ENCODE measurements around the gene NGEF. TPM values are rescaled to one million over a fixed set of nuclear protein-coding genes. Genes with fewer than 3 reads are reported as not detected.

The NGEF gene
- total RNA-seq, 1 donor from 2014 or later = 0.53 TPM

DNA sequence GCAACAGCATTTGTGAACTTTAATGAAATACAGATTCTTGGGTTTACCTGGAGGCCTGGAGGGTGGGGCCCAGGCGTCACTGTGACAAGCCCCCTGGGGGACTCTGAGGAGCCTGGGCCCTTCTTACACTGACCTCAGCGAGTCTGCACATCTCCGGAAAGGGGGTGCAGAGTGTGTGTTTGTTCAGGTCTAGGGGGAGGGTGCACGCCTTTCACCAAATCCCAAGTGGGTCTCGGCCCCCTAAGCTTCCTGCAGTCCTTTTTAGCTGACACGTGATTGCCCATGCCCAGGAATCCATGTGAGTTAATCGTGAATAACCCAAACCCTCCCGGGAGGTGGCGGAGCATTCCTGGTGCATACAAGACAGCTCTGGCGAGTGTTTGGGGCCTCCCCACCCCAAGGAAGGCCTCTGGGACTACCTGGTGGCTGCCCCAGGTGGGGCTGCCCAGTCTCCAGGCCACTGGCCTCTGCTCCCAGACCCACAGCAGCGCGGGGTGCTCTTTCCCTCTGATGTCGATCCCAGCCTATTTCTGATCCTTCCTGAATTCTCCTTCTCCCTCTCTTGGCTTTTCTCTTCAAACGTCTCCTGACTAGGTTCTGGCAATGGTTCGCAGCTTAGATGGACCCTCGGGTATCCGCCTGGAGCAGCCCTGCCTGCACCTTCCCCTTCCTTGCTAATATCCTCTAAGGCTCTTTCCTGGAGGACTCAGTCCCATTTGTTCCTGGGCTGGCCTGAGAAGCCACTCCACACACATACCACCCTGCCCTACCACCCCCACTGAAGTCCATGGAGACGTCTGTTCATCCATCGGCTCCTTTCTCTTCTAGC lies 10.0 kb downstream of the NGEF start:
- no peaks in the 10 kb centered on the region for H3K36me3 ChIP-seq (ENCODE audit: control insufficient read depth, insufficient read depth, low read length)
- DNase-seq (ENCODE audit: low read depth) = no peak
- H3K27me3 ChIP-seq (ENCODE audit: control insufficient read depth, insufficient read depth, low read length) = no peaks in the 10 kb centered on the region
- TF ChIP-seq, protein P1, sequence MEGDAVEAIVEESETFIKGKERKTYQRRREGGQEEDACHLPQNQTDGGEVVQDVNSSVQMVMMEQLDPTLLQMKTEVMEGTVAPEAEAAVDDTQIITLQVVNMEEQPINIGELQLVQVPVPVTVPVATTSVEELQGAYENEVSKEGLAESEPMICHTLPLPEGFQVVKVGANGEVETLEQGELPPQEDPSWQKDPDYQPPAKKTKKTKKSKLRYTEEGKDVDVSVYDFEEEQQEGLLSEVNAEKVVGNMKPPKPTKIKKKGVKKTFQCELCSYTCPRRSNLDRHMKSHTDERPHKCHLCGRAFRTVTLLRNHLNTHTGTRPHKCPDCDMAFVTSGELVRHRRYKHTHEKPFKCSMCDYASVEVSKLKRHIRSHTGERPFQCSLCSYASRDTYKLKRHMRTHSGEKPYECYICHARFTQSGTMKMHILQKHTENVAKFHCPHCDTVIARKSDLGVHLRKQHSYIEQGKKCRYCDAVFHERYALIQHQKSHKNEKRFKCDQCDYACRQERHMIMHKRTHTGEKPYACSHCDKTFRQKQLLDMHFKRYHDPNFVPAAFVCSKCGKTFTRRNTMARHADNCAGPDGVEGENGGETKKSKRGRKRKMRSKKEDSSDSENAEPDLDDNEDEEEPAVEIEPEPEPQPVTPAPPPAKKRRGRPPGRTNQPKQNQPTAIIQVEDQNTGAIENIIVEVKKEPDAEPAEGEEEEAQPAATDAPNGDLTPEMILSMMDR (IDR thresholded peaks at IDR 0.05; ENCODE audit: insufficient read depth, low read length, severe bottlenecking) = no peak
- H3K4me3 ChIP-seq (ENCODE audit: low read depth, low read length) = no peak overlapping the region
- FAIRE-seq = no peak

DNA sequence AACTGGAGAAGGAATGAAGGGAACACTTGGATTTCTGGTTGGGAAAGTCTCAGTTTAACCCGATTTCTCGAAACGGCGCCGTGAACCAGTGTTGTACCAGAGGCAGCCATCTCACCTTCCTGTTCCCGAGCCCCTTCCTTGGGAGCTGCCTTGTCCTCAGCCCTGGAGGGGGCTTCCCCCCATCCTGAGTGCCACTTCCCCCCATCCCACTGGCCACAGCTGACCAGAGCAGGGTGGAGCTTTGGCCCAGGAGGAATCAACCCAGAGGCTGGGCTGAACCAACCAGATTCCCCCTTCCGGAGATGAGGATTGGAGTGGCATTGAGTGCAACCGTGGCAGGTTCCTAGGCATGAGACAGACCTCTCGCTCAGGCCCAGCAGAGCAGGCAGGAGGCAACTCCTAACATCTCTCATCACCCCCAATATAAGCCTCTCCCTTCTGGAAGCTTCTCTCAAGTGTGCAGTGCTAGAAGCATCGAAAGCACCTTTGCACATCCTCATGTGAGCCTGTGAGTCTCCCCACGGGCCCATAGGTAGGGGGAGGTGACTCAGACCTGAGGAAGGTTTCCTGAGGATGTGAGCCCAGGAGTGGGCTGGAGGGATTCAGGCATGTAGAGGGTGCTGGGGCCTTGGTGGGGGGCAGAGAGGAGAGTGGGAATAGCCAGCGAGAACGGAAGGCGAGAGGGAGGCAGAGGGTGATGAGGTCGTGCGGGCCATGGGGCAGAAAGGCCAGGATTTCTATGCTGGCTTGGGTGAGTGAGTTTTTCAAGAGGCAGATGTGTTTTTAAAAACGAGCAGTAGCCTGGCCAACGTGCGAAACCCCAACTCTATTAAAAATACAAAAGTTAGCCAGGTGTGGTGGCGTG lies 11.9 kb downstream of the NGEF start:
- no peak for DNase-seq (ENCODE audit: low read depth)
- no peaks in the 10 kb centered on the region for H3K36me3 ChIP-seq (ENCODE audit: control insufficient read depth, insufficient read depth, low read length)
- no peak overlapping the region for H3K4me3 ChIP-seq (ENCODE audit: low read depth, low read length)
- no peaks in the 10 kb centered on the region for H3K27me3 ChIP-seq (ENCODE audit: control insufficient read depth, insufficient read depth, low read length)
- FAIRE-seq = peak; percentile 40
- TF ChIP-seq, protein P1 (IDR thresholded peaks at IDR 0.05; ENCODE audit: insufficient read depth, low read length, severe bottlenecking) = no peak

DNA sequence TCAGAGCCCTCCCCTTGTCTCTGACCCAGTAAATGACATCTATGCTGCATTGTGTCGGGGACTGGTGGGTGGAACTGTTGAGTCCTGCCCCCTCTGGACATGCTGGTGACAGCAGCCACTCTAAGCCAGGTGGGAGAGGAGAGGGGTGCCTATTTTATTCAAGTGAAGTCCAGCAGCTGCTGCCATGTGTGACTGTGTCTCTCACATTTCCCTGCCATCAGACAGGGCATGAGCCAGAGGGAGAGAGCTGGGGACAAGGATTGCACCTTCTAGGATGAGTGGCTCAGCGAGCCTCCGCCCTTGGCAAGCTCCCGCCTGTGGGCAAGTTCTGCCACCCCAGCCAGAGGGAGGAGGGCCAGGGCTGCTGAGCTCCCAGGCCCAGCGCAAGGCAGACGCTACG lies 13.7 kb downstream of the NGEF start:
- no peak for FAIRE-seq
- no peak for DNase-seq (ENCODE audit: low read depth)

DNA sequence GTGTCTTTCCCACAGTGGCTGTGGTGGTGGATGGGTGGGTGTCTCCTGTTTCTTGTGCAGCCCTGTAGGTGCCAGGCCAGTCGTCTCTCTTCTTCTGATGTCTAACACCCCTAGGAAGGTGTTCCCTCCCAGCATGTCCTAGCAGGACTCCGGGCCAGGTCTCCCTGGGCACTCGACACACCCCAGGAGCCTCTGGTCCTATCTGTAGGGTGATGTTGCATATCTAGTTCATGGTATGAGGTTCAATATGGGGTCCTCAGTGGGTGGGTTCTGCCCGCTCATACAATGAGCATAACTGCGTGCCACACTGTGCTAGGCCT lies 14.4 kb downstream of the NGEF start:
- no peaks in the 10 kb centered on the region for H3K27me3 ChIP-seq (ENCODE audit: control insufficient read depth, insufficient read depth, low read length)
- no peaks in the 10 kb centered on the region for H3K36me3 ChIP-seq (ENCODE audit: control insufficient read depth, insufficient read depth, low read length)
- DNase-seq (ENCODE audit: low read depth) = no peak
- no peak overlapping the region for H3K4me3 ChIP-seq (ENCODE audit: low read depth, low read length)
- TF ChIP-seq, protein P1 (IDR thresholded peaks at IDR 0.05; ENCODE audit: insufficient read depth, low read length, severe bottlenecking) = no peak
- no peak for FAIRE-seq

More for the DNA sequence above, 13.7 kb downstream of the NGEF start:
- H3K4me3 ChIP-seq (ENCODE audit: low read depth, low read length) = no peak overlapping the region
- no peaks in the 10 kb centered on the region for H3K36me3 ChIP-seq (ENCODE audit: control insufficient read depth, insufficient read depth, low read length)
- TF ChIP-seq, protein P1 (IDR thresholded peaks at IDR 0.05; ENCODE audit: insufficient read depth, low read length, severe bottlenecking) = no peak
- no peaks in the 10 kb centered on the region for H3K27me3 ChIP-seq (ENCODE audit: control insufficient read depth, insufficient read depth, low read length)

DNA sequence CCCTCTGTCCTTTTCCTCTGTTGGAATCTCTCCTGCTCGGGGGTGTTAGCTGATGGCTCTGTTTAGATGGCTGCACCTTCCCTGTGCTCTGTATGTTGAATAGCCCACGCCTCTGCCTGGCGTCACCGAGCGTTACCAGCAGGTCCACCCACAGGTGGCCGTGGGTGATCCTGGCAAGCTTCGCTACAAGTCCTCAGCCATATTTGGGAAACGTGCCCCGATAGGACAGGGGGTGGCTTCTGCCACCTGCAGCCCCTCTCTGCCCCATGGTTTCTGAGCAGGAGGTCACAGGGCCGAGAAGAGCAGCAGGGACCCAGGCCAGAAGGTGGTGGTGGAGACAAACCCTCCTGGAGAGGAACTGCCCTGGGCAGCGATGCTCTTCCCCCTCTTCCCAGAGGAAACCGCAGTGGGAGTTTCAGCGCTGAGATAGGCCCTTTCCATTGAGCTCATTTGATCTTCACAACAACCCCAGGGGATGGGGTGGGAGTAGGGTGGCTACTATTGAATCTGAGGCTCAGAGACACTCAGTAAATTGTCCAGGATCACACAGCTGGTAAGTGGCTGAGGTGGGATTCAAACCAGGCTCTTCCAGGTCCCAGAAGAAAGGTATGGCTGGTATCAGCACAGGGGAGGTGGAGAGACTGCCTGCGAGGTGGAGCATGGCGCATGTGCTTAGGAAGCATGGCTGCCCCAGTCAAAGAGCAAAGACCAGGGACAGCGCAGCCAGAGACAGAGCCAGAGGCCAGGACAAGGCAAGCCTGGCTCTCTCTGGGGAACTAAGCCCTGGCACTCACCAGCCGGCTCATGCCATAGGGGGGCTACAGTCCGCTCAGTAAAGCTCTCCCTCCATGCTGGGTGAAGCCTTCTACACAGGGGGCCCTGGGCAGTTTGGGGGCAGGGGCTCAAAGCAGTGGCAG lies 15.0 kb downstream of the NGEF start:
- Histone ChIP-seq H3K4me3 (ENCODE audit: low read depth, low read length) (no peak overlapping the region), H3K36me3 (ENCODE audit: control insufficient read depth, insufficient read depth, low read length) (no peaks in the 10 kb centered on the region), H3K27me3 (ENCODE audit: control insufficient read depth, insufficient read depth, low read length) (no peaks in the 10 kb centered on the region)
- no peak for DNase-seq (ENCODE audit: low read depth)
- FAIRE-seq = peak; percentile 55
- TF ChIP-seq, protein P1 (IDR thresholded peaks at IDR 0.05; ENCODE audit: insufficient read depth, low read length, severe bottlenecking) = no peak
